ENCODE data around the gene MSANTD1.

Gene MSANTD1

DNA sequence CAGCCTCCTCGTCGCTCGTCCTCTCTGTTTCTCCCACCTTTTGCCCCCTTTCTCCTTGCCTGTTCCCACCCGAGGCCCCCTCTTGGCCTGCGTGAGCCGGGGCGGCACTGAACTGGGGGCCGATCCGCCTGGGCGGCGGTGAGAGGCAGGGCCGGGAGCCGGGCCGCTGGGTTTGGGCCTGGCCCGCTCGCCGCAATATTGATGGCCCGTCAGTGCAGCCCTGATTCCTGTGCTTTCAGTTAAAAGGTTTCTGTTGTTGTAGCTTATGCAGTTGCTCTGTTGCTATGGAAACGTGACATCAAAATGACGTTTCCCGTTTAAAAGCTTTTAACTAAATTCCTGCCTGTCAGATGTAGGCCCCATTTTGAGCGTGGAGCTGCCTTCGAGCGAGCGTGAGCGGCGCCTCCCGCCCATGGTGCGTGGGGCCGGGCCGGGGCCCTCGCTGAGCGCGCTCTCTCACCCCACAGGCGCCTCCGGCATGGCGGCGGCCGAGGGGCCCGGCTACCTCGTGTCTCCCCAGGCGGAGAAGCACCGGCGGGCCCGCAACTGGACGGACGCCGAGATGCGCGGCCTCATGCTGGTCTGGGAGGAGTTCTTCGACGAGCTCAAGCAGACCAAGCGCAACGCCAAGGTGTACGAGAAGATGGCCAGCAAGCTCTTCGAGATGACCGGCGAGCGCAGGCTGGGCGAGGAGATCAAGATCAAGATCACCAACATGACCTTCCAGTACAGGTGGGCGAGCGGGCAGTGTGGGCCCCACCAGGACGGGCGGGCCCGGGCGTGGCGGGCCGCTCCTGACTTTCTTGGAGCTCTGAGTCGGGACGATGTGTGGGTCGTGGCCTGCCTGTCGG is at the start of gene MSANTD1:
Gene MSANTD1 (plus strand): TSS at position 349 of the 851 bp plus-strand sequence. CDS start 64 bp downstream, at position 413.
- Histone ChIP-seq H3K27me3 (no peaks in the 10 kb centered on the region), H3K36me3 (peaks cover 7% of the 10 kb centered on the region), H3K9me3 (no peaks in the 10 kb centered on the region), H3K4me3 (ENCODE audit: low read depth in 1 of 2, low read length in 1 of 2) (no peak within 1 kb of the TSS), H3K27ac (no peak within 1 kb of the TSS), H3K4me1 (ENCODE audit: control insufficient read depth in 1 of 2, insufficient read depth in 1 of 2, low read depth in 1 of 2, low read length in 1 of 2) (no peaks in the 10 kb centered on the region)
- no peak for TF ChIP-seq CTCF (IDR thresholded peaks at IDR 0.05)

DNA sequence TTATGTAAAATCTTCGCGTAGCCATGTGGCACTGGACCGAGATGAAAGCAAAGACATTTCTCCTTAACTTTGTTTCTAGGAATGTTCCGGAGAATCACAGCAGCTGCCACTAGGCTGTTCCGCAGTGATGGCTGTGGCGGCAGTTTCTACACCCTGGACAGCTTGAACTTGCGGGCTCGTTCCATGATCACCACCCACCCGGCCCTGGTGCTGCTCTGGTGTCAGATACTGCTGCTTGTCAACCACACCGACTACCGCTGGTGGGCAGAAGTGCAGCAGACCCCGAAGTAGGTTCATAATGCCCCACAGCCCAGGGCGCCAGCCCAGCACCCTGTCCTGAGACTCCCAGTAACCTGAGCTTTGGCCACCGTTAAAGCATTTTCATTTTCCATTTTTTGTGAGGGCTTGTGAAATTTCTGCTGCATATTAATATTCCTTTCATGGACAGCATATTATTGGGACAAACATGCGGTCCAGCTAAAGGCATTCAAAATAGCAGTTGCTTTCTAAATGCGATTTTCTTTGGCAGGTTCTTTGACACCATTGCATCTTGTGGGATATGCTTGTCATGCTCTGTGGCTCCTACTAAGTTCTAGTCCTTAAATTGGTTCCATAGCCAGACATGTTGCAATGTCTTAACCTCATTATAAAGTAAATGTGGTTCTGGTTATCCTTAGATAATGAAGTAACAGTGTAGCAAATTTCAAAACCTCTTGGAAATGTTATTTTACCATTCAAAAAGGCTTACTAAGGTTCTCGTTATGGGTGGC is 49.1 kb upstream of the MSANTD1 start:
- TF ChIP-seq CTCF (IDR thresholded peaks at IDR 0.05), result no peak
- no peak overlapping the region for H3K27ac ChIP-seq
- no peaks in the 10 kb centered on the region for H3K9me3 ChIP-seq
- no peak overlapping the region for H3K4me3 ChIP-seq (ENCODE audit: low read depth in 1 of 2, low read length in 1 of 2)
- H3K27me3 ChIP-seq, result no peaks in the 10 kb centered on the region
- peaks cover 53% of the 10 kb centered on the region for H3K36me3 ChIP-seq
- H3K4me1 ChIP-seq (ENCODE audit: control insufficient read depth in 1 of 2, insufficient read depth in 1 of 2, low read depth in 1 of 2, low read length in 1 of 2), result peaks cover 5 to 16% of the 10 kb centered on the region in 2 experiments

- Histone ChIP-seq H3K27me3 (no peaks in the 10 kb centered on the region), H3K4me1 (ENCODE audit: control insufficient read depth in 1 of 2, insufficient read depth in 1 of 2, low read depth in 1 of 2, low read length in 1 of 2) (peaks cover 5 to 16% of the 10 kb centered on the region in 2 experiments), H3K9me3 (no peaks in the 10 kb centered on the region), H3K36me3 (peaks cover 45% of the 10 kb centered on the region), H3K4me3 (ENCODE audit: low read depth in 1 of 2, low read length in 1 of 2) (no peak overlapping the region), H3K27ac (no peak overlapping the region)
- no peak for TF ChIP-seq CTCF (IDR thresholded peaks at IDR 0.05)
Measured at GRCh38 chr4:3200423-3201090, 48.4 kb upstream of the MSANTD1 start.

- Histone ChIP-seq H3K4me1 (ENCODE audit: control insufficient read depth in 1 of 2, insufficient read depth in 1 of 2, low read depth in 1 of 2, low read length in 1 of 2) (peaks cover 5 to 16% of the 10 kb centered on the region in 2 experiments), H3K27ac (no peak overlapping the region), H3K4me3 (ENCODE audit: low read depth in 1 of 2, low read length in 1 of 2) (no peak overlapping the region), H3K9me3 (no peaks in the 10 kb centered on the region), H3K36me3 (peaks cover 43% of the 10 kb centered on the region), H3K27me3 (no peaks in the 10 kb centered on the region)
- TF ChIP-seq CTCF (IDR thresholded peaks at IDR 0.05), result no peak
Measured at GRCh38 chr4:3201718-3202702, 46.9 kb upstream of the MSANTD1 start.

All from neutrophil (primary cell).